ENCODE results near the gene EPB41L3. TPM values are rescaled to one million over a fixed set of nuclear protein-coding genes. Genes with fewer than 3 reads are reported as not detected.

Gene EPB41L3
- polyA plus RNA-seq, 3 donors = 25.2 to 56.6 (median 51.3) TPM

DNA sequence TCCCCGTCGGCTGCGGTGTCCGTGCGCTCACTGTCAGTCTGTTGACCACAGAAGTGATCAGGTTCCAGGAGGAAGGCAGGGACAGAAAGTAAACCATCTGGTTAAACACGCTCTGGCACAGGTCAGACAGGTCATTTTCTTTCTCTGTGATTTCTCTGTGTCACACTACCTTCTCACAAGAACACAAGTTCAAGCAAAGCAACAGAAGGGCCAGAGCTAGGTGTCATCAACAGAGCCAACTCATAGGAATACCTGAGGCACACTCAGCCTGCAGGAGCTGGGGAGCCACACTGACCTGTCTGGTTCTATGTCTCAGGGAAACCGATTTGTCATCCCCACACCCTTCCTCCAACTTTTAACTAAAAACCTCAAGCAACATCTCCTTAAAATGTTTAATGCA is 133.2 kb downstream of the EPB41L3 start:
- Histone ChIP-seq H3K4me2 (replicated peaks; ENCODE audit: extremely low read depth, low read length, poor library complexity, severe bottlenecking) (no peak overlapping the region), H3K27ac (ENCODE audit: low read depth in 1 of 2, low read length in 2 of 2) (no peak overlapping the region), H3K36me3 (replicated peaks in 1 of 2; ENCODE audit: control insufficient read depth in 1 of 2, insufficient read depth in 2 of 2, low read length in 2 of 2) (peaks cover 10 to 48% of the 10 kb centered on the region in 2 donors), H3K79me2 (ENCODE audit: insufficient read depth, low read length) (no peaks in the 10 kb centered on the region), H4K20me1 (ENCODE audit: insufficient read depth, low read length) (no peaks in the 10 kb centered on the region), H3K9ac (ENCODE audit: insufficient read depth, low read length, poor library complexity, severe bottlenecking) (no peak overlapping the region), H3K27me3 (ENCODE audit: control insufficient read depth in 2 of 2, insufficient read depth in 2 of 2, low read length in 2 of 2) (no peaks in the 10 kb centered on the region), H3K4me1 (ENCODE audit: control insufficient read depth in 1 of 2, insufficient read depth in 2 of 2, low read length in 2 of 2) (no peaks in the 10 kb centered on the region), H3K9me3 (replicated peaks in 1 of 2; ENCODE audit: control insufficient read depth in 1 of 2, insufficient read depth in 1 of 2, low read length in 2 of 2) (no peaks in the 10 kb centered on the region), H3K4me3 (replicated peaks in 1 of 3; ENCODE audit: low read depth in 2 of 3, low read length in 3 of 3) (no peak overlapping the region), H2AFZ (ENCODE audit: insufficient read depth, low read depth, low read length, poor library complexity, severe bottlenecking) (no peak overlapping the region)
- H3K36me3 Mint-ChIP-seq = peaks cover 36 to 41% of the 10 kb centered on the region in 2 donors
- no peaks in the 10 kb centered on the region for H3K4me1 Mint-ChIP-seq
- 99% methylated on average over 6 of the region's 7 CpGs for WGBS (ENCODE audit: insufficient coverage)
- TF ChIP-seq, protein P1, sequence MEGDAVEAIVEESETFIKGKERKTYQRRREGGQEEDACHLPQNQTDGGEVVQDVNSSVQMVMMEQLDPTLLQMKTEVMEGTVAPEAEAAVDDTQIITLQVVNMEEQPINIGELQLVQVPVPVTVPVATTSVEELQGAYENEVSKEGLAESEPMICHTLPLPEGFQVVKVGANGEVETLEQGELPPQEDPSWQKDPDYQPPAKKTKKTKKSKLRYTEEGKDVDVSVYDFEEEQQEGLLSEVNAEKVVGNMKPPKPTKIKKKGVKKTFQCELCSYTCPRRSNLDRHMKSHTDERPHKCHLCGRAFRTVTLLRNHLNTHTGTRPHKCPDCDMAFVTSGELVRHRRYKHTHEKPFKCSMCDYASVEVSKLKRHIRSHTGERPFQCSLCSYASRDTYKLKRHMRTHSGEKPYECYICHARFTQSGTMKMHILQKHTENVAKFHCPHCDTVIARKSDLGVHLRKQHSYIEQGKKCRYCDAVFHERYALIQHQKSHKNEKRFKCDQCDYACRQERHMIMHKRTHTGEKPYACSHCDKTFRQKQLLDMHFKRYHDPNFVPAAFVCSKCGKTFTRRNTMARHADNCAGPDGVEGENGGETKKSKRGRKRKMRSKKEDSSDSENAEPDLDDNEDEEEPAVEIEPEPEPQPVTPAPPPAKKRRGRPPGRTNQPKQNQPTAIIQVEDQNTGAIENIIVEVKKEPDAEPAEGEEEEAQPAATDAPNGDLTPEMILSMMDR (IDR thresholded peaks at IDR 0.05) = no peak
- peaks cover 0 to 1% (median 0%) of the 10 kb centered on the region in 3 donors for H3K27me3 Mint-ChIP-seq (ENCODE audit: low read depth in 3 of 3)
- no peak overlapping the region for H3K4me3 Mint-ChIP-seq
- H3K27ac Mint-ChIP-seq = no peak overlapping the region
- no peaks in the 10 kb centered on the region for H3K9me3 Mint-ChIP-seq
- DNase-seq = no peak
- intact Hi-C loops (cut with micrococcal nuclease) = no loop called here

DNA sequence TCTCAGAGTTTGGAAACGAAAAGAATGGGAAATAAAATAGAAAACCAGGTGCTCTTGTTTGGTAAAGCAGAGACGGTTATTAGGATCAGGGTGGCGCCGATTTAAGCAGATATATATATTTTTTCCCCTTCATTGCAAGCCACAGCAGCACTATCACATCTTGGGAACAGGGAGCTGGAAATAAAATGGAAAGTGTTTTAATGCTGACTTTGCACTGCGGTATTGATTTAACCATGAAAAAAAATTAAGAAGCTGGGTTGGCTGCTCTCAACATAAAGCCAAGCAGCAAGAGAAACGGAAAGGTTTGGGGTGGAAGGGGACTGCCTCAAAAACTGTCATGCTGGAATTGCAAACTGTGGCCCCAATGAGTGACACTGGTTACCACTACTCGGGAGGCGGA is 145.5 kb downstream of the EPB41L3 start:
- intact Hi-C loops (cut with micrococcal nuclease) = no loop called here
- DNase-seq = no peak
- 97% methylated on average over 3 of the region's 8 CpGs for WGBS (ENCODE audit: insufficient coverage)

More for the DNA sequence above, 145.5 kb downstream of the EPB41L3 start:
- Histone ChIP-seq H3K9ac (ENCODE audit: insufficient read depth, low read length, poor library complexity, severe bottlenecking) (no peak overlapping the region), H3K27me3 (ENCODE audit: control insufficient read depth in 2 of 2, insufficient read depth in 2 of 2, low read length in 2 of 2) (no peaks in the 10 kb centered on the region), H3K27ac (ENCODE audit: low read depth in 1 of 2, low read length in 2 of 2) (no peak overlapping the region), H3K4me2 (replicated peaks; ENCODE audit: extremely low read depth, low read length, poor library complexity, severe bottlenecking) (no peak overlapping the region), H4K20me1 (ENCODE audit: insufficient read depth, low read length) (no peaks in the 10 kb centered on the region), H3K79me2 (ENCODE audit: insufficient read depth, low read length) (no peaks in the 10 kb centered on the region), H2AFZ (ENCODE audit: insufficient read depth, low read depth, low read length, poor library complexity, severe bottlenecking) (no peak overlapping the region), H3K4me3 (replicated peaks in 1 of 3; ENCODE audit: low read depth in 2 of 3, low read length in 3 of 3) (no peak overlapping the region), H3K4me1 (ENCODE audit: control insufficient read depth in 1 of 2, insufficient read depth in 2 of 2, low read length in 2 of 2) (no peaks in the 10 kb centered on the region), H3K36me3 (replicated peaks in 1 of 2; ENCODE audit: control insufficient read depth in 1 of 2, insufficient read depth in 2 of 2, low read length in 2 of 2) (peaks cover 38 to 78% of the 10 kb centered on the region in 2 donors), H3K9me3 (replicated peaks in 1 of 2; ENCODE audit: control insufficient read depth in 1 of 2, insufficient read depth in 1 of 2, low read length in 2 of 2) (no peaks in the 10 kb centered on the region)
- Mint-ChIP-seq H3K36me3 (peaks cover 56 to 74% of the 10 kb centered on the region in 2 donors), H3K27ac (no peak overlapping the region), H3K27me3 (ENCODE audit: low read depth in 3 of 3) (peaks cover 0 to 3% (median 2%) of the 10 kb centered on the region in 3 donors), H3K4me1 (no peaks in the 10 kb centered on the region), H3K9me3 (peaks cover 0 to 5% (median 0%) of the 10 kb centered on the region in 7 donors), H3K4me3 (no peak overlapping the region)
- TF ChIP-seq, protein P1 (IDR thresholded peaks at IDR 0.05) = no peak
